B cell (primary cell): ENCODE measurements around the gene RILP. TPM values are rescaled to one million over a fixed set of nuclear protein-coding genes. Genes with fewer than 3 reads are reported as not detected.

Experiments used
- ATAC-seq: fragments of 200-7000 bp; cut with Tn5 transposase; one replicate; pipeline ENCODE4 v1.10.0; 2021; ENCODE audit warnings: low read depth, mild to moderate bottlenecking, moderate number of reproducible peaks, moderate library complexity
- CTCF ChIA-PET: fragments of 350-600 bp; sonication (Branson Sonifier 250); formaldehyde crosslinking; loops from one replicate; lab custom pipeline; 2021; ENCODE audit warnings: antibody characterized with exemption, inconsistent platforms; lab: Charles Lee
- POLR2A ChIA-PET: fragments of 350-600 bp; sonication (Branson Sonifier 250); formaldehyde crosslinking; loops from one replicate; lab custom pipeline; 2021; ENCODE audit warnings: antibody characterized with exemption; lab: Charles Lee
- DNase-seq: peaks from one replicate; pipeline ENCODE4 v3.0.0; 2013
- H2AFZ ChIP-seq: 2 replicates; pipeline ENCODE4 v1.6.1; 2012; ENCODE audit warnings: mild to moderate bottlenecking, low read depth, low read length; ENCODE audit not compliant: insufficient read depth, poor library complexity, severe bottlenecking
- H3K27ac ChIP-seq, 2 donors: 1 replicate in 1 of 2; 2 replicates in 1 of 2; pipeline ENCODE4 v1.5.1; 2012 to 2013; ENCODE audit warnings: low read length in 2 of 2, mild to moderate bottlenecking in 2 of 2, moderate library complexity in 1 of 2
- H3K27me3 ChIP-seq, 4 experiments: fragments of 200-600 bp in 1 of 4; sonication (generic) in 1 of 4; replicated peaks in 1 of 4; 1 replicate in 2 of 4; 2 replicates in 2 of 4; pipeline versions ENCODE4 v1.6.1 to v1.7.0; 2013 to 2016; ENCODE audit warnings: low read length in 3 of 4, mild to moderate bottlenecking in 2 of 4, mixed read lengths in 1 of 4, moderate library complexity in 1 of 4; ENCODE audit not compliant: insufficient read depth in 4 of 4, control insufficient read depth in 3 of 4; ENCODE audit errors: control extremely low read depth in 1 of 4
- H3K36me3 ChIP-seq, 2 experiments: replicated peaks in 1 of 2; 1 replicate in 1 of 2; 2 replicates in 1 of 2; pipeline versions ENCODE4 v1.6.1 to v1.7.1; 2013; ENCODE audit warnings: low read length in 1 of 2; ENCODE audit not compliant: insufficient read depth in 2 of 2, control insufficient read depth in 1 of 2; ENCODE audit errors: control extremely low read depth in 1 of 2, extremely low read depth in 1 of 2
- H3K4me1 ChIP-seq, 2 donors: fragments of 200-600 bp in 1 of 2; sonication (generic) in 1 of 2; 1 replicate in 1 of 2; 2 replicates in 1 of 2; pipeline versions ENCODE4 v1.5.1 to v1.6.1; 2013 to 2017; ENCODE audit warnings: low read length in 2 of 2; ENCODE audit not compliant: control insufficient read depth in 2 of 2, insufficient read depth in 2 of 2
- H3K4me2 ChIP-seq: replicated peaks from 2 replicates; pipeline ENCODE3; 2012; ENCODE audit warnings: mild to moderate bottlenecking, low read depth, low read length; ENCODE audit not compliant: poor library complexity, severe bottlenecking
- H3K4me3 ChIP-seq, 5 experiments: fragments of 200-600 bp in 1 of 5; sonication (generic) in 1 of 5; 1 replicate in 3 of 5; 2 replicates in 2 of 5; pipeline versions ENCODE4 v1.5.1 to v1.7.0; 2011 to 2016; ENCODE audit warnings: low read length in 4 of 5, mild to moderate bottlenecking in 4 of 5, low read depth in 2 of 5, control low read depth in 1 of 5, moderate library complexity in 1 of 5; ENCODE audit not compliant: insufficient read depth in 1 of 5; ENCODE audit errors: control extremely low read depth in 1 of 5, extremely low read depth in 1 of 5
- H3K79me2 ChIP-seq: fragments of 200-600 bp; sonication (generic); one replicate; pipeline ENCODE4 v1.6.0; 2016; ENCODE audit warnings: low read length; ENCODE audit not compliant: control insufficient read depth, insufficient read depth
- H3K9ac ChIP-seq: fragments of 200-600 bp; sonication (generic); 2 replicates; pipeline ENCODE4 v1.6.1; 2017; ENCODE audit warnings: mild to moderate bottlenecking, low read length, moderate library complexity
- H3K9me3 ChIP-seq, 3 donors: one replicate each; pipeline versions ENCODE4 v1.6.1 to v1.7.1; 2013; ENCODE audit warnings: low read length in 2 of 3; ENCODE audit not compliant: control insufficient read depth in 2 of 3, insufficient read depth in 1 of 3; ENCODE audit errors: control extremely low read depth in 1 of 3
- H4K20me1 ChIP-seq: 2 replicates; pipeline ENCODE4 v1.6.0; 2012; ENCODE audit warnings: mild to moderate bottlenecking, low read length; ENCODE audit not compliant: insufficient read depth, control insufficient read depth, poor library complexity, severe bottlenecking
- H3K27ac Mint-ChIP-seq: one replicate; pipeline ENCODE4 v1.8.0; 2021; ENCODE audit warnings: mixed read lengths
- H3K27me3 Mint-ChIP-seq: one replicate; pipeline ENCODE4 v1.8.0; 2021; ENCODE audit warnings: mixed read lengths
- H3K4me1 Mint-ChIP-seq: one replicate; pipeline ENCODE4 v1.8.0; 2021; ENCODE audit warnings: mixed read lengths
- H3K4me3 Mint-ChIP-seq: one replicate; pipeline ENCODE4 v1.8.0; 2021; ENCODE audit warnings: mixed read lengths
- H3K9me3 Mint-ChIP-seq: one replicate; pipeline ENCODE4 v1.8.0; 2022; ENCODE audit warnings: mixed read lengths; ENCODE audit not compliant: insufficient read depth
- EZH2 ChIP-seq: IDR thresholded peaks from 2 replicates; pipeline ENCODE4 v1.6.1; 2012; ENCODE audit warnings: borderline replicate concordance, low read depth, mild to moderate bottlenecking, moderate library complexity, low read length; ENCODE audit not compliant: insufficient read depth, poor library complexity, severe bottlenecking
- WGBS: methylation state at CpG from one replicate; pipeline ENCODE4 v1.1.5; 2013; ENCODE audit warnings: missing lambda C conversion rate; ENCODE audit not compliant: insufficient coverage; 5-methylcytosine and 5-hydroxymethylcytosine counted together
- intact Hi-C: fragments of 100-400 bp; cut with micrococcal nuclease; formaldehyde crosslinking; loops from one replicate; pipeline ENCODE4 v1.10.0; 2022
- polyA plus RNA-seq: library from polyadenylated mRNA; depleted of rRNA; stranded (reverse); fragments of >200 nt; gene quantifications from 2 replicates; pipeline ENCODE4 v1.2.3, GENCODE V29; 2012
- total RNA-seq, 2 donors: library from RNA; stranded (reverse); fragments of 120-200 nt in 1 of 2; gene quantifications; 1 replicate in 1 of 2; 2 replicates in 1 of 2; pipeline versions ENCODE4 v1.2.3 to v1.2.4, GENCODE V29; 2013 to 2022
- TF ChIP-seq, protein P1 (sequence below): fragments of 200-600 bp; IDR thresholded peaks from one replicate; pipeline ENCODE4 v1.8.0; 2022; ENCODE audit warnings: antibody characterized with exemption, mild to moderate bottlenecking

Gene RILP
- total and polyA plus RNA-seq, 2 donors (not counting 1 experiment from before 2014, with no cell fraction given): 1.1 to 7.0 TPM

DNA sequence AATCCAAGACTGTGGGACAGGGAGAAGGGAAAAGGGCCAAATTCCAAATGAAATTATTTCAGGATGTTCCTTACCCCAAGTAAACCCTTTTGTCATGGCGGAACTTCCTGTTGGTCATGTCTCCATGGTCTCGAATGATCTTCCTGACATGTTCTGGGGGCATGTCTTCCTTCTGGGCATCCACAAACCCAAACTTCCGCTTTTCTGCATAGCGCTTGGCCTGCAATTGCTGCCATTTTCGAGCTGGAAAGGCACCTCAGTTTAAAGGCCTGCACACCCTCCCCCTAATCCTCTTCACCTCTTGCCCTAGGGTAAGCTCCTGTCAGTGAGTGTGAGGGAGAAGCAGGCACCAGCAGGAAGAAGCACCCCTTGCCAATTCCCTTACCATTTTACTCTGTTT is 33.8 kb upstream of the RILP start:
- no peaks in the 10 kb centered on the region for H3K27me3 Mint-ChIP-seq
- H3K27me3 ChIP-seq: no peaks in the 10 kb centered on the region
- 55% methylated on average over 2 of the region's 5 CpGs for WGBS
- ChIA-PET POLR2A (interaction anchor here (1.2 kb wide), 1 partner anchor 35 kb away, joined by 7 read pairs; the partner anchor contains the start of gene RILP), CTCF (interaction anchor here (0.7 to 2.9 kb wide), 10 partner anchors 14 to 357 kb away, joined by 3 to 13 read pairs (median 4); partner anchors contain the start of genes RILP and RTN4RL1)
- DNase-seq (no peak), ATAC-seq (no peak)
- H3K9ac ChIP-seq: peak overlapping the region; percentile 91
- peaks cover 17 to 28% of the 10 kb centered on the region in 2 donors for H3K4me1 ChIP-seq
- H3K27ac Mint-ChIP-seq: peak overlapping the region; percentile 100
- peak overlapping the region; percentile 84 for H3K4me2 ChIP-seq
- no peaks in the 10 kb centered on the region for H3K9me3 Mint-ChIP-seq
- peaks cover 56% of the 10 kb centered on the region for H4K20me1 ChIP-seq
- no peak overlapping the region for H2AFZ ChIP-seq
- peak overlapping the region; percentile 18 to 97 (median 92) for H3K4me3 ChIP-seq
- H3K79me2 ChIP-seq: peaks cover 45% of the 10 kb centered on the region
- intact Hi-C loops: no loop called here
- TF ChIP-seq, protein P1, sequence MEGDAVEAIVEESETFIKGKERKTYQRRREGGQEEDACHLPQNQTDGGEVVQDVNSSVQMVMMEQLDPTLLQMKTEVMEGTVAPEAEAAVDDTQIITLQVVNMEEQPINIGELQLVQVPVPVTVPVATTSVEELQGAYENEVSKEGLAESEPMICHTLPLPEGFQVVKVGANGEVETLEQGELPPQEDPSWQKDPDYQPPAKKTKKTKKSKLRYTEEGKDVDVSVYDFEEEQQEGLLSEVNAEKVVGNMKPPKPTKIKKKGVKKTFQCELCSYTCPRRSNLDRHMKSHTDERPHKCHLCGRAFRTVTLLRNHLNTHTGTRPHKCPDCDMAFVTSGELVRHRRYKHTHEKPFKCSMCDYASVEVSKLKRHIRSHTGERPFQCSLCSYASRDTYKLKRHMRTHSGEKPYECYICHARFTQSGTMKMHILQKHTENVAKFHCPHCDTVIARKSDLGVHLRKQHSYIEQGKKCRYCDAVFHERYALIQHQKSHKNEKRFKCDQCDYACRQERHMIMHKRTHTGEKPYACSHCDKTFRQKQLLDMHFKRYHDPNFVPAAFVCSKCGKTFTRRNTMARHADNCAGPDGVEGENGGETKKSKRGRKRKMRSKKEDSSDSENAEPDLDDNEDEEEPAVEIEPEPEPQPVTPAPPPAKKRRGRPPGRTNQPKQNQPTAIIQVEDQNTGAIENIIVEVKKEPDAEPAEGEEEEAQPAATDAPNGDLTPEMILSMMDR: no peak
- TF ChIP-seq EZH2: no peak
- H3K4me1 Mint-ChIP-seq: peaks cover 37% of the 10 kb centered on the region
- H3K27ac ChIP-seq: peak overlapping the region in 1 of 2 donors; percentile 90
- no peaks in the 10 kb centered on the region for H3K9me3 ChIP-seq
- peak overlapping the region; percentile 100 for H3K4me3 Mint-ChIP-seq
- peaks cover 3 to 49% of the 10 kb centered on the region in 2 experiments for H3K36me3 ChIP-seq

DNA sequence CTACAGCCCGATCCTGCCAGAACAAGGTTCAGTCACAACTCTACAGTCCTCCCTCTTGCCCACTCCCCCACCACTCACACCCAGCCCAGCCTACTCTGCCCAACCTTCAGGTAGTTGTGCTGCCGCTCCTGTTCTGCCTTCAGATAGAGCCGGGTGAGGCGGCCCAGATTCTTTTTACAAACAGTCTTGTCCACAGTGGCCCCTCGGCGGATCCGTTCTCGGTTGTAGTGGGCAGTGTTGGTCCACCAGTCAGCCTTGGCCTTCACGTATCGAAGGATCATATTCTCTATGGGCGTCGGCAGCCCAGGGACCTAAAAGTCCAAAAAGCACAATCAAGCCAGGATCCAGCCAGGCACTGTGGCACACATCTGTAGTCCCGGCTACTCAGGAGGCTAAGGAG is 26.7 kb upstream of the RILP start:
- H3K27ac ChIP-seq: no peak overlapping the region
- H2AFZ ChIP-seq: no peak overlapping the region
- DNase-seq: no peak
- peaks cover 79% of the 10 kb centered on the region for H4K20me1 ChIP-seq
- CTCF ChIA-PET: no interaction called here
- H3K79me2 ChIP-seq: peaks cover 57% of the 10 kb centered on the region
- intact Hi-C loops: no loop called here
- peaks cover 1 to 94% of the 10 kb centered on the region in 2 experiments for H3K36me3 ChIP-seq
- 97% methylated on average over 13 of the region's 13 CpGs for WGBS
- H3K27ac Mint-ChIP-seq: peak overlapping the region; percentile 10
- TF ChIP-seq, protein P1: no peak
- H3K9me3 Mint-ChIP-seq: no peaks in the 10 kb centered on the region
- no peaks in the 10 kb centered on the region for H3K4me1 ChIP-seq
- H3K9me3 ChIP-seq: no peaks in the 10 kb centered on the region
- H3K9ac ChIP-seq: no peak overlapping the region
- peaks cover 3% of the 10 kb centered on the region for H3K4me1 Mint-ChIP-seq
- H3K27me3 ChIP-seq: no peaks in the 10 kb centered on the region
- H3K4me3 ChIP-seq: no peak overlapping the region
- no peaks in the 10 kb centered on the region for H3K27me3 Mint-ChIP-seq
- no peak overlapping the region for H3K4me3 Mint-ChIP-seq
- POLR2A ChIA-PET: no interaction called here
- no peak overlapping the region for H3K4me2 ChIP-seq
- no peak for ATAC-seq
